GM12891 (cell line): Measurements from ENCODE around the gene SCNN1A.

ENCODE experiments used
- POLR2A ChIP-seq: IDR thresholded peaks from 2 replicates; pipeline ENCODE4 v1.6.1; 2011; ENCODE audit warnings: low read depth, low read length, control low read depth
- POLR2AphosphoS5 ChIP-seq: IDR thresholded peaks from 2 replicates; pipeline ENCODE4 v1.6.1; 2011; ENCODE audit warnings: low read depth, low read length, control low read depth

- TF ChIP-seq POLR2A (no peak), POLR2AphosphoS5 (no peak)
Measured at GRCh38 chr12:6328945-6329702, 46.2 kb downstream of the SCNN1A start.
